Gastroesophageal sphincter (tissue), 4 donors: ENCODE data around the gene PCBP3. TPM values are rescaled to one million over a fixed set of nuclear protein-coding genes. Genes with fewer than 3 reads are reported as not detected.
A peak's percentile ranks its signal among the peaks of the same experiment; 100 is the strongest.

Experiments
- ATAC-seq: fragments of 150-250 bp; one replicate; pipeline ENCODE4 v1.9.1; 2016; ENCODE audit warnings: mild to moderate bottlenecking, moderate library complexity
- H3K27ac ChIP-seq, 4 donors: fragments of 200-600 bp; sonication (generic) in 3 of 4; 1 replicate in 3 of 4; 2 replicates in 1 of 4; pipeline ENCODE4 v1.5.1; 2016 to 2019
- H3K27me3 ChIP-seq: fragments of 200-600 bp; sonication (generic); one replicate; pipeline ENCODE4 v1.5.1; 2019
- H3K36me3 ChIP-seq, 2 donors: fragments of 200-600 bp; sonication (generic); one replicate each; pipeline ENCODE4 v1.5.1; 2019; ENCODE audit warnings: control low read depth in 1 of 2
- H3K4me1 ChIP-seq, 3 donors: fragments of 200-600 bp; sonication (generic); 1 replicate in 2 of 3; 2 replicates in 1 of 3; pipeline ENCODE4 v1.5.1; 2016 to 2019; ENCODE audit warnings: control low read depth in 2 of 3
- H3K4me3 ChIP-seq, 2 donors: fragments of 200-600 bp; sonication (generic); one replicate each; pipeline ENCODE4 v1.5.1; 2019; ENCODE audit warnings: mild to moderate bottlenecking in 1 of 2, moderate library complexity in 1 of 2
- H3K9me3 ChIP-seq, 3 donors: fragments of 200-600 bp; sonication (generic); one replicate each; pipeline ENCODE4 v1.5.1; 2017 to 2019; ENCODE audit warnings: control low read depth in 2 of 3
- EP300 ChIP-seq: sonication (generic); formaldehyde crosslinking; IDR thresholded peaks from one replicate; pipeline ENCODE4 v1.6.1; 2017; ENCODE audit warnings: antibody characterized with exemption, mild to moderate bottlenecking
- POLR2A ChIP-seq, 2 donors: fragments of 450-650 bp; IDR thresholded peaks; one replicate each; pipeline ENCODE4 v1.6.1; 2017; ENCODE audit warnings: antibody characterized with exemption in 2 of 2, mild to moderate bottlenecking in 2 of 2, moderate library complexity in 1 of 2
- POLR2AphosphoS5 ChIP-seq: sonication (generic); formaldehyde crosslinking; IDR thresholded peaks from one replicate; pipeline ENCODE4 v1.6.1; 2017; ENCODE audit warnings: antibody characterized with exemption
- WGBS, 2 donors: methylation state at CpG; one replicate each; pipeline ENCODE4 v1.1.5; 2018; ENCODE audit warnings: low coverage in 1 of 2; 5-methylcytosine and 5-hydroxymethylcytosine counted together
- total RNA-seq, 4 donors: library from RNA; depleted of rRNA; stranded (reverse); fragments of >200 nt; gene quantifications; one replicate each; pipeline ENCODE4 v1.1.0, GENCODE V29; 2016
- TF ChIP-seq, protein P1 (sequence below), 4 experiments: fragments of 200-600 bp in 2 of 4; fragments of 450-650 bp in 2 of 4; sonication (generic) in 1 of 4; IDR thresholded peaks; one replicate each; pipeline ENCODE4 v1.5.1; 2017 to 2019; ENCODE audit warnings: antibody characterized with exemption in 4 of 4, mild to moderate bottlenecking in 2 of 4, moderate library complexity in 2 of 4

PCBP3 gene
- total RNA-seq, 4 donors from 2014 or later: 5.1 to 14.8 (median 10.4) TPM

GRCh38 chr21:45698493-45699184, 55.1 kb downstream of the PCBP3 start:
- peak; percentile 74 for ATAC-seq
- no peak for TF ChIP-seq EP300
- TF ChIP-seq POLR2AphosphoS5: peak; percentile 97
- TF ChIP-seq, protein P1, sequence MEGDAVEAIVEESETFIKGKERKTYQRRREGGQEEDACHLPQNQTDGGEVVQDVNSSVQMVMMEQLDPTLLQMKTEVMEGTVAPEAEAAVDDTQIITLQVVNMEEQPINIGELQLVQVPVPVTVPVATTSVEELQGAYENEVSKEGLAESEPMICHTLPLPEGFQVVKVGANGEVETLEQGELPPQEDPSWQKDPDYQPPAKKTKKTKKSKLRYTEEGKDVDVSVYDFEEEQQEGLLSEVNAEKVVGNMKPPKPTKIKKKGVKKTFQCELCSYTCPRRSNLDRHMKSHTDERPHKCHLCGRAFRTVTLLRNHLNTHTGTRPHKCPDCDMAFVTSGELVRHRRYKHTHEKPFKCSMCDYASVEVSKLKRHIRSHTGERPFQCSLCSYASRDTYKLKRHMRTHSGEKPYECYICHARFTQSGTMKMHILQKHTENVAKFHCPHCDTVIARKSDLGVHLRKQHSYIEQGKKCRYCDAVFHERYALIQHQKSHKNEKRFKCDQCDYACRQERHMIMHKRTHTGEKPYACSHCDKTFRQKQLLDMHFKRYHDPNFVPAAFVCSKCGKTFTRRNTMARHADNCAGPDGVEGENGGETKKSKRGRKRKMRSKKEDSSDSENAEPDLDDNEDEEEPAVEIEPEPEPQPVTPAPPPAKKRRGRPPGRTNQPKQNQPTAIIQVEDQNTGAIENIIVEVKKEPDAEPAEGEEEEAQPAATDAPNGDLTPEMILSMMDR (IDR thresholded peaks at IDR 0.05): no peak
- no peak for TF ChIP-seq POLR2A (IDR thresholded peaks at IDR 0.05)
- WGBS, 2 donors: 5 to 8% methylated on average over 2 of the region's 3 CpGs
- Histone ChIP-seq H3K27ac (peak overlapping the region in 2 of 4 donors; percentile 24 to 35), H3K4me3 (no peak overlapping the region), H3K27me3 (no peaks in the 10 kb centered on the region), H3K36me3 (no peaks in the 10 kb centered on the region), H3K4me1 (peaks cover 0 to 14% (median 7%) of the 10 kb centered on the region in 3 donors), H3K9me3 (peaks cover 0 to 9% (median 0%) of the 10 kb centered on the region in 3 donors)

- H3K36me3 ChIP-seq: no peaks in the 10 kb centered on the region
- TF ChIP-seq POLR2AphosphoS5: no peak
- TF ChIP-seq, protein P1 (IDR thresholded peaks at IDR 0.05): no peak
- TF ChIP-seq EP300: no peak
- TF ChIP-seq POLR2A (IDR thresholded peaks at IDR 0.05): no peak
- 81 to 100% methylated on average over 2 to 7 of the region's 7 CpGs for WGBS, 2 donors
- no peak for ATAC-seq
- no peaks in the 10 kb centered on the region for H3K27me3 ChIP-seq
- H3K27ac ChIP-seq: peak overlapping the region in 2 of 4 donors; percentile 24 to 35
- H3K4me1 ChIP-seq: peaks cover 0 to 14% (median 7%) of the 10 kb centered on the region in 3 donors
- H3K9me3 ChIP-seq: peaks cover 0 to 9% (median 0%) of the 10 kb centered on the region in 3 donors
- no peak overlapping the region for H3K4me3 ChIP-seq
These were observed 55.9 kb downstream of the PCBP3 start for GRCh38 chr21:45699251-45699942.

- no peak overlapping the region for H3K4me3 ChIP-seq
- H3K9me3 ChIP-seq: peaks cover 0 to 9% (median 0%) of the 10 kb centered on the region in 3 donors
- no peak overlapping the region for H3K27ac ChIP-seq
- peaks cover 0 to 14% (median 7%) of the 10 kb centered on the region in 3 donors for H3K4me1 ChIP-seq
- 86 to 90% methylated on average over 1 of the region's 1 CpG for WGBS, 2 donors
- TF ChIP-seq, protein P1 (IDR thresholded peaks at IDR 0.05): no peak
- no peak for TF ChIP-seq POLR2A (IDR thresholded peaks at IDR 0.05)
- no peak for TF ChIP-seq EP300
- no peaks in the 10 kb centered on the region for H3K27me3 ChIP-seq
- ATAC-seq: no peak
- no peaks in the 10 kb centered on the region for H3K36me3 ChIP-seq
These were observed 56.4 kb downstream of the PCBP3 start for GRCh38 chr21:45699966-45700365.

DNA sequence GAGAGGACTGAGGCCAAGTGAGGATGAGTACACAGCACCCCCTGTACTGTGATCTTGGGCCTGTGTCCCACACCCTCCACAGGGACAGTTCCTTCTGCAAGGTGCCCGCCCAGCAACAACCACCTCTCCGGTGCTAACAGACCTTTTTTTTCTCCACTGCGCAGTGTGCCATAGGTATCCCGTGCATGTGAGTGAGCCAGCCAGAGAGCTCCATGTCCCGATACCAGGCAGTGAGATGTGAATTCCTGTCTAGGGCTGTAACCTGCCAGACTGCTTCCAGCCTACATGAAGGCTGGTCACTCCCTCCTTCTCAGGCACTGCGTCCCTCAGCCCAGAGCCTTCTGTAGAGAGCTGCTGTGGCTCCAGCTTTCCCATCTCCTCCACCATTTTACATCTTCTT, 56.9 kb downstream of the PCBP3 start:
- peaks cover 0 to 14% (median 7%) of the 10 kb centered on the region in 3 donors for H3K4me1 ChIP-seq
- H3K27ac ChIP-seq: no peak overlapping the region
- TF ChIP-seq EP300 (no peak), POLR2AphosphoS5 (no peak), POLR2A (IDR thresholded peaks at IDR 0.05) (no peak)
- TF ChIP-seq, protein P1 (IDR thresholded peaks at IDR 0.05): no peak
- H3K27me3 ChIP-seq: no peaks in the 10 kb centered on the region
- H3K36me3 ChIP-seq: no peaks in the 10 kb centered on the region
- WGBS, 2 donors: 82 to 92% methylated on average over 2 to 5 of the region's 6 CpGs
- H3K9me3 ChIP-seq: peaks cover 0 to 9% (median 0%) of the 10 kb centered on the region in 3 donors
- no peak overlapping the region for H3K4me3 ChIP-seq
- no peak for ATAC-seq
